Right lobe of liver (tissue), 4 donors: ENCODE data around the gene FAM169A.

ENCODE experiments used
- CTCF ChIP-seq, 4 donors: fragments of 200-600 bp in 3 of 4; fragments of 450-650 bp in 1 of 4; IDR thresholded peaks; one replicate each; pipeline versions ENCODE4 v1.5.1 to v1.8.0; 2016 to 2022; ENCODE audit warnings: antibody characterized with exemption in 4 of 4, mild to moderate bottlenecking in 2 of 4
- POLR2A ChIP-seq: fragments of 450-650 bp; IDR thresholded peaks from one replicate; pipeline ENCODE4 v1.6.1; 2017; ENCODE audit warnings: antibody characterized with exemption, mild to moderate bottlenecking
- donor health status: DM: no; HTN: no; CAD: no.
- donor health status: DM: no; HTN: no; CAD: no.
- donor health status: DM: no; HTN: yes; CAD: no.

- TF ChIP-seq CTCF (IDR thresholded peaks at IDR 0.05) (no peak), POLR2A (no peak)
Observed at GRCh38 chr5:74897049-74897448, 30.9 kb upstream of the FAM169A start.
